ENCODE measurements around the gene TLE4.

Gene TLE4

DNA sequence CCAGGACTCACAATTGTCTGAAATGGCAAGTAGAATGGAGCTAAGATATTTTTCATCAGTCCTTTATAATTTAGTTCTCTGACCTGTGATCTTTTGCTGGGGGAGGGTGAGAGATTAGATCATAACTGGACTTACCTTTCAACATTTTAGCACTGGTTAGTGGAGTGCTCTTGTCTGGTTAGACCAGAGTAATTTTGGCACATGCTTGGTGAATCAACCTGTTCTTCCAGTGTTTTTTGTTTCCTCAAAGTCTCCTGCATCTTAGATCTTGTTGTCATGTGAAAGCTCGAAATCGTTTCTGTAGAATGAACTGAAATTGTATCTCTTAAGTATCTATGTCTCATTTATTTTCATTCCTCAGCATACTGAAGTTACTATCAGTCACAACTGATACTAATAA lies 122.4 kb downstream of the TLE4 start:
- DNase-seq: no peak

DNA sequence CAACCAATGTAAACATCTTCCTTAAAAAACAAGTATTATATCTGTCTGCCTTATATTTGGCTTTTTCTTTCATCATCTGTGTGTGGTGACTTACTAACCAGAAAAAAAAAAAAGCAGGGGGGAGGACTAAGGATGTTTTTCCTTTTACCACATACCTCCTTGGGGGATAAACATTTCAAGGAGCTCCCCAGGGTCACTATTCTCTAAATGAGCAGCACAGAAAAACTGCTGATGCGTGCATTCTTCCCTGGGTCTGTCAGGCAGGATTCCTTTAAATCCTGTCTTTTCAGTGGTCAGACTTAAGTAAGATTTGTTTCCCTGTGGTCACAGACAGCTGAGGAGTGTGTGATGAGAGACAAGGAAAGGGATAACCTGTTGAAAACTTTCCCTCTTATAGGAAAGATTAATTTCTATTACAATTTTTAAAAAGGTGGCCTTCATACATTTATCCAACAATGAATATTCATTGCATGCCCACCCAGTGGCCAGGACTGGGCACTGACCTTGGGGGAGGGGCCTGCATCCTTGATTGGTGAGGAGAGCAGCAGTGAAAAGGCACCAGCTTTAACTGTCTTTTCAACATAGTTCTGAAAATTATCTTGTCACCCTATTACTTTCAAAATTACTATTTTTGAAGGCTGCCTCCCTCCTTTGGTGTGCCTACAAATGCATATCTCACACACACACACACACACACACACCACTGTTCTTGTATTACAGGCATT lies 123.1 kb downstream of the TLE4 start:
- DNase-seq: no peak

DNA sequence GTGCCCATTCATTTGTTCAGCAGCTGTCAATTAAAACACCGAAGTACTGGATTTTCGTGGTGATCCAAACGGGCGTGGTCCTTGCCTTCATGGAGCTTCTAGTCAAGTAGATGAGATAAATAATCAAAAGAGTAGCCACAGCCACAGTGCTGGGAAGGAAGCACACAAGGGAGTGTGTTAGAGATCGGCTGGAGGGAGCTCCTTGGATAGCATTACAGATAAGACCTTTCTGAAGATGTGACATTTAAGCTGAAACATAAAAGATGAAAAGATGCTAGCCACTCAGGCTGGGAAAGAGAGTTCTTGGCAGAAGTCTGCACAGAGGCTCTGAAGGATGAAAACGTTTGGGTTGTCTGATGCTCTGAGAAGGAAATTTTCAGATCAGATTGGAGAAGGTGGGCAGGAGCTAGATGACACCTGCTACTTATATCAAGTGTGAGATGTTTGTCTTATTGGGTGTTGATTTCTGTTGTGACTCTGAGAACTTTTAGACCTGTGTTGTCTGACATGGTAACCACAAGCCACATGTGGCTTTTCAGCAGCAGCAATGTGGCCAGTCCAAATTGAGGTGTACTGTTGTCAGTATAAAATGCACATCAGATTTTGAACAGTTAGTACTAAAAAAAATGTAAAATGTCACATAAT lies 123.9 kb downstream of the TLE4 start:
- no peak for DNase-seq

DNA sequence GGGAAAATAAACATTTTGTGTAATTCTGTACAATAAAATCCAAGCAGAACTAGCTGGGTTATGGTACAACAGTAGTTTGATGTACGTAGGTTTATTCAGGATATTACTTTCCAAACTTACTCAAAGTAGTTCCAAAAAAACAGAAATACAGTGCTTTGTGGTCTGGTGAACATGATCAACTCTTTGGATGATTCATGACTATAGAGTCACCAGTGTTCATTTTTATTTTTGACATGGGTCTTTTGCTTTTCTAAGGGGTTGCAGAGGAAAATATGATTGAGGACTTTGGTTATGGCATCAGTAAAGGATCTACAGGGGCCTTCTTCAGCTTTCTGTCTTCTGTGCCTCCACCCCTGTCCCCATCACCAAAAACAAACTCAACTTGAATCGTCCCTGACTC lies 127.2 kb downstream of the TLE4 start:
- DNase-seq: no peak

DNA sequence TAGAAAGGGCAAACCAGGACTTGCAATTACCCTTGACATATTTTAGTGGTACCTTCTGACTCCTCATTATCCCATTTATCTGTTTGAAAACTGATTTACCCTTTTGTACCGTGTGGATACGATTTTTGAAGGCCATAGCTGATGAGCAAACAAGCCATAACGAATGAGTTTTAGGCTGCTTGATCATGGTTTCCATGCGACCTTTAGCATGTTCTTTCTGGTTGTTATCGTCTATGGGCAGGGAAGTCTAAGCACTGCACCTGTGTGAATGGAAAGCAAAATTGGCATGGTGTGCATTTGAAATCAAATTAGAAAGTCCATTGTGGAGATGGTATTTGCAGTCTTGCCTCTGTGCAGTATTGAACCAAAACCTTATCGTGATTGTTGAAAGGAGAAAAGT lies 127.7 kb downstream of the TLE4 start:
- DNase-seq: no peak

DNA sequence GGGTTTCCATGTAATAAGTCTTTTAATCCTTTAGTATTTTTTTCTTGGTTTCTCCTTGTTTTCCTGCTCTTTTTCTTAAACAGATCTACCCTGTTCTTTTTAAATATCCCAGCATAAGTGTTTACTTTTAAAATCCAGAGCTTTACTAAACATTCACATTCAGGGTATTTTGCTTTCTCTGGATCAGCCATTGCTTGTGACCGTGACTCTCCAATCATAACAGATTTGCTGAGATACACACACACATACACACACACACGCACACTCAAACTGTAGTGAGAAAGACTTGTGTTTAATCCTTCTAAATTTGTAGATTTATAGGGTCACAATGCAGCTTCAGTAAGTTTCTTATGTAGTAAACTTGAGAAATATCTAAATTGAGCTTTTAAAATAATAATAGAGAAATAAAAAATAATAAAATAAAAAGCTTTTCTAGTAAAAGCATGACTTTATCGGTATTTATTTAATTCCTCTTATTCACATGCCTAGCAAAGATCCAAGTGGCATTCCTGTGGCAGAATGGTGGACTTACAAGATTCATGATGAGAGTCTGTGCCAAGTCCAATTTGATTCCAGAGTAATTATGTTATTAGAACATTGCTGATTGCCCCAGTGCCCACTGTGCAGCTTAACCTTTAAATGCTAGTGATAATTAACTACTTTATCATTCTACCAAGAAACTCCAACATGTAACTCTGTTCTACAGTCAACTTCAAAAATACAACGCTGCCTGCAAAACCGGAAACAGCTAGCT lies 129.0 kb downstream of the TLE4 start:
- DNase-seq: peak; percentile 49

DNA sequence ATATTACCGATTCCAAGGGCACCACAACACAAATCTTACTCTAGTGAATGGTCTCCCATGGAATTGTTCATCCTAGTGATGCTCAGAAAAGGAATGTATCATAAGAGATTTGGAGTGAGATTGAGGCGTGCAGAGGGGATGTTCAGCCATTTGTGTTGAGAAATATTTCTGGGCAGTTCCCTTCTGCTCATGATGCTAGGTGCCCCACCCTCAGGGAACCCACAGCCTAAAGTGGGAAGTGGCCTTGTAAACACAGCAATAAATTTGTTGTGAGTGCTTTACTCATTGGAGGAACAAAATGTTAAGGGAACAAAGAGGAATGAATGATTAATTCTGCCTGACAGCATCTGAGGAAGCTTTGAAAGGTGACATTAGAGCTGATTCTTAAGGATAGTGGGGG lies 129.9 kb downstream of the TLE4 start:
- DNase-seq: no peak

DNA sequence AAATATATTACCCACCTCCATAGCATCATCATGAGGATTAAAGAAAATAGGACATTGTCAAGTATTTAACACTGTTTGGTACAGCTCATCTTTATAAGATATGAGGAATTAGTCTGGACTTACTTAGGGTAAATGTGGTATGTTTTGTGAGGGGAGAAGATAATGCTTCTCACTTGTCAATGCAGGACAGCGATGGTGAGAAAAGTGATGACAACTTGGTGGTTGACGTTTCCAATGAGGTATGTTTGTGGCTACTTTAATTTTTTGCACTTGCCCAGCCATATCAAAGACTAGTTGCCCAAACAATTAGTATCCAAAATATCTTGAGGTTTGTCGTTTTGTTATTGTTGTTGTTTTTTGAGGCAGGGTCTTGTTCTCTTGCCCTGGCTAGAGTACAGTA lies 133.9 kb downstream of the TLE4 start:
- no peak for DNase-seq

DNA sequence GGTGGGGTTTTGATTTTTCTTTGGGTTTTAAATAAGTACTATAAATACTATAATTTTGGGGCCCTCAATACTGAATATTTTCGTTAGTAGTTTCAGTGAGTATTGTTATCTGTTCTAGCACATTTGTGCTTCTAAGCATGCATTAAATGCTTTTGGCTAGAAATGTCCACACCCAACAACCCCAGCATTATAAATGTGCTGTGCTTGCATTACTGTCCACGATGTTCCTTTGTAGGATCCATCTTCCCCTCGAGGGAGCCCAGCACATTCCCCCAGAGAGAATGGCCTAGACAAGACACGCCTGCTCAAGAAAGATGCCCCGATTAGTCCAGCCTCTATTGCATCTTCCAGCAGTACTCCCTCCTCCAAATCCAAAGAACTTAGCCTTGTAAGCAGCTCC lies 134.7 kb downstream of the TLE4 start:
- DNase-seq: no peak

DNA sequence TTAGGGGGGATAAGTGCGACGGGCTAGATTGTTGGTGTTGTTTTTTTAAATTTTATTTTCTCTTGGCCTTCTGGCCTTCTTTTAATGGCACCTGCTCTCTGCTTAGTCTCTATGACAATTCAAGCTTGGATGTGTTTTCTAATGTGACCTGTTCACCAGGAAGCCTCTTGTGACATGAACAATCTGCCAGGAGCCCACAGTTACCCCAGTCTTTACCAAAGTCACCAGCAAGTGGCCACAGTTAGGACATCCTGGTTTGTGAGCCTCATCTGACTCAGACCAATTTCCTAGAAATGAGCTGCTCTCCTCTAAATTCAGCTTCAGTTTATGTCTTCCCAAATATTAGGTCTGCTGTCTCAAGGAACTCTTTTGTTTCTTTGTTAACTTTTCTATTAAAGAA lies 135.8 kb downstream of the TLE4 start:
- no peak for DNase-seq

DNA sequence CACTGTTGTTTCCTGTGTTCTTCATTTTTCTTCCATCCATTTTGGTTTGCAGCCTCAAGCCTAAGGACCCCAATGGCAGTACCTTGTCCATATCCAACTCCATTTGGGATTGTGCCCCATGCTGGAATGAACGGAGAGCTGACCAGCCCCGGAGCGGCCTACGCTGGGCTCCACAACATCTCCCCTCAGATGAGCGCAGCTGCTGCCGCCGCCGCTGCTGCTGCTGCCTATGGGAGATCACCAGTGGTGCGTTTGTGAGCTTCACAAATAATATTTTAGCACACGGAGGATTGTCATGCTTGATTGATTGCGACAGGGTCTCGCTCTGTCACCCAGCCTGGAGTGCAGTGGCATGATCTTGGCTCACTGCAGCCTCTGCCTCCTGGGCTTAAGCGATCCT lies 136.8 kb downstream of the TLE4 start:
- no peak for DNase-seq

DNA sequence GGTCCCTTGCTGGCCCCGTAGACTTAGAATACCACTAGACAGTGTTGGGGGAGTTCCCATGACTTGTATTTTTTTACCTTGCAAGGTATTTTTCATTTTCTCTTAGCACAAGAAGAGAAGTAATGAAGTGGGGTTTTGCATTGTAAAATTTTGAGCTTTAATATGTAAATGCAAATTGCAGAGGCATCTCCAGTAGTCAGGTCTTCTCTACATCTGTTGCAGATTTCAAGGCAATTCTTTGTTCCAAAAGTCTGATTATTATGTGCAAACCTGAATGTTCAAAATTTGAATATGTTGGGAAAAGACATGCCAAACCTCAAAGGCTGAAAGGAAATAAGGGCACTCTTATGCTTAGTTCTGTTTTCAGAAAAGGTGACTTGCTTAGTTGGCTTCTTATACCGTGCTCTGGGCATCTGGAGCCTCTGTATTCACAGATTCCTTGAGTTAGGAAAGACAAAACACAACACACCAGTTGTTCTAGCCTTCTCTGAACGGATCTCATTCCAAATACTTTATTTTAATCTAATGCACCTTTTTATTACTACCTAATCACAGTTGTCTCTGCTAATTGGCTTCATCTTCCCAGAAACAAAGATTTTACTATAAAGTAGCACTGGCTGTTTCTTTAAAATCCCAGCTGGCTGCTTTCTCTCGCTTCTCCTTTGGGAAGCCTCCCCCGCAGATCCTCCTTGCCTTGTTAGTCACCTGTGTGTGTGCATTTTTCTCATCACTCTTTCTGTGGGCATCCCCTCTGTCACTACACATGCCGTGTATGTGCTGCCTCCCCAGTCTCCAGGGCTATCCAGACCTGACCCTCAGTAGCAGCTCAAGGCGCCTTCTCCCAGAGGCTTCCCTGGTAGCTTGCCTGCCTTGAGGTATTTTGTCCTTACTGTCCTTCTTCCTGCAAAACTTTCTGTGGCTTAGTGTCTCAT lies 138.2 kb downstream of the TLE4 start:
- DNase-seq: no peak

DNA sequence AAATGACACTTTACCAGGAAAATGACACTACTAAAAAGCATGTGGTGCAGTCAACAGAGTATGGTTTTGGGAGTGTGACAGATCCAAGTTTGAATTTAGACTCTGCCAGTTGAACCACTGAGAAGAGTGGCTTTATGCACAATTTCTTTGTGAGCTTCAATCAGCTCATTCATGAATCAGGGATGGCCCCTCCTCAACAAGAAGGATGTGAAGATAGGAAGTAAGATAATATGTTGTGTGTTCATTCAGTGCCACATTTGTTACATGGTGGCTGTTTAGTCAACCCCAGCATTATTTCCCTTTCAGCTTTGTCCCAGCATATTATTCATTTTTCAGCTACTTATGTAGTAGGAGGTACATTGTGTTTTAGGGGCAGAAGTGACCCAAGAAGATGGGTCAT lies 140.1 kb downstream of the TLE4 start:
- DNase-seq: no peak

DNA sequence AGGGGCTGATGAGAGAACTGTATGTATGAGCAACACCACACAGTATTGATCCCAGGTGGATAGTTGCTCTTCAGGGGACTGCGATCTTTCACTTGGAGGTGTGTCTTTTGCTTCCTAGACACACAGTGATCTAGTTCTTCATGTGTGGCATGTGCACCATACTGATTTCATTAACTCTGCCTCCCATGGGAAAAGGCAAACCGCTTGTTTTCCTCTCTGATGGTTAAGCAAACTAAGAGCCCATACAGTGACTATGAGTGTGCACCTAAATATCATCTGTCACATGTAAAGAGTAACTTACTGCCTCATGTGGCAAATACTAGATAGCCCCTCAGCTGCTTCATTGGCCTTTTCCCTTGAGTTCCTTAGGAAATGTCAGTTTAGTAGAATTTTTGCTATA lies 147.3 kb downstream of the TLE4 start:
- DNase-seq: no peak

DNA sequence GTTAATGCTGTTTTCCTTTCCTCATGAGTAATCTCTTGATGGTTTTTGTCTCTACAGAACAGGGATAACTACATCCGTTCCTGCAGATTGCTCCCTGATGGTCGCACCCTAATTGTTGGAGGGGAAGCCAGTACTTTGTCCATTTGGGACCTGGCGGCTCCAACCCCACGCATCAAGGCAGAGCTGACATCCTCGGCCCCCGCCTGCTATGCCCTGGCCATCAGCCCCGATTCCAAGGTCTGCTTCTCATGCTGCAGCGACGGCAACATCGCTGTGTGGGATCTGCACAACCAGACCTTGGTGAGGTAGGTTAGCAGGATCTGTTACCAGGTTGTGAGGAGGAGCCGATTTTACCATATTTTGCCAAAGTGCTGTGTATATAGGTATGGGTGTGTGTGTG lies 148.2 kb downstream of the TLE4 start:
- no peak for DNase-seq

DNA sequence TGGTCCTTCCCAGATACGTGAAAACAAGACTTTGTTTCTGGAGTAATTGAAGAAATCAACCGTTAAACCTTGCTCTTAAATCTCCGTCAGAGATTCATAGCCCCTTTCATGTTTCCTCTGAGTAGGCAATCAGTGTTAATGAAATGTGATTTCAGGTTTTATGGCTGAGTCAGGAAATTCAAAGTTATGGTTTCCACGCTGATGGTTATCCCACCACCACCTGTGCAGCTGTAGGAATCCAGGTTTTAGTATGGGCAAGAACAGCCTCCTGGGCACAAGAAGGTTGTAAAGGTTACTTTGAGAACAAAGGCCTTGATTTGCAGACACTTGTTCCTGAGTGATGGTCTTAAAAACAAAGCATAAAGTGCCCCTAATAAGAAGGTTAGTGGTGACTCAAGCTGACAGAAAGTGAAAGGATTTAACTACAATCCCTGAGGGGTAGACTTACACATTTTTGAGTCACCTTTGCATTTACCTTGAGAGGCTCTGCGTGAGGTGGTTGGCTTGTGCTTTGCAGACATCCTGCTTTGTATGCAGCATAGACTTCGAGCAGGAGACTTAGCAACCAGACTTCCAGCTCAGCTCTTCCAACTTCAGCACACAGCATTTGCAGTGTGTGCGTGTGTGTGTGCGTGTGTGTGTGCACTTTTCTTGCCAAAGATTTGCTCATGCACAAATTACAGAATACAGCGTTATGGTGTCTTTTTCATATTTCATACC lies 159.6 kb downstream of the TLE4 start:
- no peak for DNase-seq

DNA sequence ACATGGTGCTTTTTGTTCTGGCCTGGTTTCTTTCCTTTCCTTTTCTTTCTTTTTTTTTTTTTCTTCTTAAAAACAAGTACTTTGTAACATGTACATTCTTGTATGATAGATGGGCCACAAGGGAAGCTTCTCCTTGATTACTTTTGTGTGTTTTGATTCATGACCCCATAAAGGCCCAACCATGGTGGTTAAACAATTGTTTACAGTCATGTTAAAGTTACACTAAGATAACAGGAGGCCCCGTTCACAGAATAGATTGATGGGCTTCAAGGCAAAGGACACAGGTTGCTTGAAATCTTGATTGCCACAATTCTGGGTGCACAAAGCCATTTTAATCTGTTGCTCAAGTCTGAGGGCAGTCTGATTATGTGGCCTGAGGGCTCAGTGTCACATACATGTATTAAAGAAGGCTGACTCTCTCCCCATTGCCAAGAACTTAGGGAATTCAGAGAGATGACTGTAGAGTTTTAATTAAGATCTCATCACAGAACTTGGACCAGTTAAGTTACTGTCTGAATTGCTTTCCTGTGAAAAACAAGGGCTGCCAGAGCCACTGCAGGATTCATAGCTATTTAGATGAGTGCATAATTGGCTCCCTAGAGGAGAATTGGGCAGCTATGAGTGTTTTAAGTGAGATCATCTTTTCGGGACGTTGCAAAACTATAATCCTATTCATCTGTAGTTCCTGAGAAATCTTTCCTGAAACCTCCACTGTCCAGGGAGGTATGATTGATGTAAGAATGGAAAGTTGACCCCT lies 163.4 kb downstream of the TLE4 start:
- no peak for DNase-seq

DNA sequence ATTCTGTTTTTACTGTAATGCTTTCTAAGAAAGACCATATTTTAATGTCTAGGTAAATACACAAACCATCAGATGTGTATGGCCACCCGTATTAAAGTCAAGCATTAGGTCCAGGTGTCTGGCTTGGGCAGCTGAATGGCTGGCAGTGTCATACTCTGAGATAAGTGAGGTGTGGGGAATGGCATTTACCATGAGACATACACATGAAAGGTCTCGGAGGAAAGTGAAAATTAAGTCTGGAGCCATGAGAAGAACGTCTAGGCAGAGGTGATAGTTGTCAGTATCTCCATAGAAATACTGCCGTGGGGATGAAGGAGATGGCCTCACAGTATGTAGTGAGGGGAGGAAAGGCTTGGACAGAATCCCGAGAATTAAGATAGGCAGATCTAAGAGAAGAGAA lies 164.3 kb downstream of the TLE4 start:
- DNase-seq: no peak

DNA sequence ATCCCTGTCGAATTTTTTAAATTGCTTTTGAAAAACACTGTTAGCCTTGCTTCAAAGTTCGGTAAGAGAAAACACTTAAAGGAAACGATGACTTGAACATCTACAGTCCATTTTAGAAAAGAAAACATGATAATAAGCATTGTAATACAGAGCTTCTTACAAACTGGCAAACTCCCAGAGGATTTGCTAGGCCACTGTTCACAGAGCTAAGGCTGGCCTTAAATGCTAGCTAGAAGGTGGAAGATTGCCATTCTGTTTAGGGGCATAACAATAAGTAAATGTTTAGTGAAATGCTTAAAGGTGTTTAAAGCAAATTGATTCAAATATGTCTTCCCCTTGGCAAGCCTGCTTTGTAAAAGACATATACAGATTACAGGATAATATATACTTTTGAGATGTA lies 169.6 kb downstream of the TLE4 start:
- no peak for DNase-seq

DNA sequence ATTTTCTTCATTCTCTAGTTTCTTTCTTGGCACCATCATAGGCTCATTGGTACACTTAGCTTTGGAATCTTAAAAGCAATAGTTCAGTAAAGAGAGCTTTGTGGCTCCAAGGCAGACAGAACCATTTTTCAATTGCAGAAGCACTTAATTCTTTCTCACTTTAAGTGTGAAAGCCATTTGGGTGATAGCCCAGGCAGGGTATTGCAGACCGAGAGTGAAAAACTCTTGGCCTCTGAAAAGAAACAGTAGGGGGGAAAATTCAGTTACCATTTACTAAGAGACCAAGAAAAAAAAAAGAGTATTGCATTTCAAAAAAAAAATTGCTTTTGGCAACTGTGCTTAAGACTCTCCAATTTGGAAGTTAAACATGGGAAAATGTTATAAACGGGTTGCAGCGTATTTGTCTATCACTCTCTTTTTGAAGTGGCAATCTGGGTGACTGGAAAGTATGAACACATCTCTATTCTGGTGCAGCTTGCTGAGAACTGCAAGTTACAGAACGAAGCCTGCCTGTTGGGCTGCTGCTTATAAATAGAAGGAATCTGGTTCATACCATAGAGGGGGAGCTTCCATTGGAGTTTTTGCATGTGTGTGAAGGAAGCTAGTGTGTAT lies 170.5 kb downstream of the TLE4 start:
- no peak for DNase-seq

DNA sequence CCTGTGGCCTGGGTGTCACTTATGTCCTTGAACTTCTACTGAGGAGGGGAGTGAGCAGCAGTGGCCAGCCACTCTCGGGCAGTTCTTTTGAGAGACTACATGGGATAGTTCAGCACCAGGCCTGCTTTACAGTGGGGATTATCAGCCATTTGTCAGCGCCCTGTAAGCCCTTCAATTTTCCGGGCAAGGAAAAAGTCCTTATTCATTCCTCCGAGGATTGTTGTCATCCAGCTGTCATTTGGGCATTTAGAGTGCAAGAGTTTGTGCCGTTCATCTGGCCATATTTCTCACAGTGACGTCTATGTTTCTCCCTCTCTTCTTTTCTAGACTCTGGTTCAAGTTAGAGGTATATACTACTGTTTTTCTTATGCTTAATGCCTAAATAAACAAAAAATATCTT lies 172.8 kb downstream of the TLE4 start:
- no peak for DNase-seq
